Activated CD8-positive, alpha-beta memory T cell treated with anti-CD3 and anti-CD28 coated beads for 36 hours (primary cell): ENCODE data around the gene EPHA5. TPM values are rescaled to one million over a fixed set of nuclear protein-coding genes. Genes with fewer than 3 reads are reported as not detected.

Experiments
- CTCF ChIA-PET: fragments of 350-600 bp; sonication (Branson Sonifier 250); formaldehyde crosslinking; loops from one replicate; lab custom pipeline; 2021; ENCODE audit warnings: antibody characterized with exemption; lab: Charles Lee
- POLR2A ChIA-PET: fragments of 350-600 bp; sonication (Branson Sonifier 250); formaldehyde crosslinking; loops from one replicate; lab custom pipeline; 2021; ENCODE audit warnings: antibody characterized with exemption; lab: Charles Lee
- total RNA-seq, 2 experiments: library from RNA; stranded (reverse); gene quantifications; one replicate each; pipeline ENCODE4 v1.2.3, GENCODE V29; 2021

The EPHA5 gene
- total RNA-seq, 2 experiments from 2014 or later, result not detected

DNA sequence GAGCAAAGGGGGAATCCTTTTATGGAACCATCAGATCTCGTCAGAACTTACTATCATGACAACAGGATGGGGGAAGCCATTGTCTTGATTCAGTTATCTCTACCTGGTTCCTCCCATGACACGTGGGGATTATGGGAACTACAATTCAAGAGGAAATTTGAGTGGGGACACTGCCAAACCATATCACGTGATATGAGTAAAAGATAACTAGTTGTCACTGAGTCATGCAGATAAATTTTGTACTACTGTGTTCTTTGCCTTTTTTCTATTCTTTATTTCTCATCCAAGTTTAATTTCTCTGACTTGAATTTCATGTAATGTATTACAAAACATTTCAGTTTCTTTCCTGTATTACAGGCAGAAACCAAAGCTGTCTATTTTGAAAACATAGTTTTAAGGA, 383.2 kb downstream of the EPHA5 start:
- POLR2A ChIA-PET, result no interaction called here

More for the DNA sequence above, 383.2 kb downstream of the EPHA5 start:
- CTCF ChIA-PET, result no interaction called here
